Measurements from ENCODE around the gene GGA1.
"Not testable (repeated sequence)": the region's sequence is repeated elsewhere in the genome, so short reads cannot be mapped to it uniquely, and the experiment has no call there.

GGA1 gene

GRCh38 chr22:37568448-37569008, 40.1 kb upstream of the GGA1 start:
- Mint-ChIP-seq H3K27ac (no peak overlapping the region), H3K36me3 (ENCODE audit: low read depth) (no peaks in the 10 kb centered on the region), H3K4me1 (ENCODE audit: low read depth) (peaks cover 17% of the 10 kb centered on the region)

GRCh38 chr22:37569009-37569920, 39.4 kb upstream of the GGA1 start:
- H3K36me3 Mint-ChIP-seq (ENCODE audit: low read depth) = no peaks in the 10 kb centered on the region
- H3K27ac Mint-ChIP-seq = no peak overlapping the region
- no peak overlapping the region for H3K4me3 Mint-ChIP-seq
- peaks cover 17% of the 10 kb centered on the region for H3K4me1 Mint-ChIP-seq (ENCODE audit: low read depth)
- H3K9me3 Mint-ChIP-seq = no peaks in the 10 kb centered on the region
- peaks cover 3% of the 10 kb centered on the region for H3K27me3 Mint-ChIP-seq

More at GRCh38 chr22:37568448-37569008, 40.1 kb upstream of the GGA1 start:
- no peak overlapping the region for H3K4me3 Mint-ChIP-seq
- no peaks in the 10 kb centered on the region for H3K9me3 Mint-ChIP-seq
- H3K27me3 Mint-ChIP-seq = peaks cover 10% of the 10 kb centered on the region

GRCh38 chr22:37569921-37570660, 38.5 kb upstream of the GGA1 start:
- Mint-ChIP-seq H3K4me3 (no peak overlapping the region), H3K9me3 (no peaks in the 10 kb centered on the region), H3K27ac (no peak overlapping the region), H3K36me3 (ENCODE audit: low read depth) (no peaks in the 10 kb centered on the region), H3K4me1 (ENCODE audit: low read depth) (peaks cover 17% of the 10 kb centered on the region), H3K27me3 (peaks cover 3% of the 10 kb centered on the region)

- Mint-ChIP-seq H3K27me3 (peaks cover 3% of the 10 kb centered on the region), H3K36me3 (ENCODE audit: low read depth) (no peaks in the 10 kb centered on the region), H3K4me3 (no peak overlapping the region), H3K27ac (no peak overlapping the region), H3K9me3 (no peaks in the 10 kb centered on the region), H3K4me1 (ENCODE audit: low read depth) (peaks cover 17% of the 10 kb centered on the region)
These were observed 38.0 kb upstream of the GGA1 start for GRCh38 chr22:37570661-37570976.

- Mint-ChIP-seq H3K4me3 (no peak overlapping the region), H3K4me1 (ENCODE audit: low read depth) (peaks cover 11% of the 10 kb centered on the region), H3K36me3 (ENCODE audit: low read depth) (no peaks in the 10 kb centered on the region), H3K27me3 (no peaks in the 10 kb centered on the region), H3K27ac (no peak overlapping the region), H3K9me3 (no peaks in the 10 kb centered on the region)
These were observed 37.2 kb upstream of the GGA1 start for GRCh38 chr22:37571258-37571991.

GRCh38 chr22:37571992-37572373, 36.7 kb upstream of the GGA1 start:
- H3K36me3 Mint-ChIP-seq (ENCODE audit: low read depth) = no peaks in the 10 kb centered on the region
- peaks cover 6% of the 10 kb centered on the region for H3K4me1 Mint-ChIP-seq (ENCODE audit: low read depth)
- no peak overlapping the region for H3K27ac Mint-ChIP-seq
- no peaks in the 10 kb centered on the region for H3K27me3 Mint-ChIP-seq
- no peaks in the 10 kb centered on the region for H3K9me3 Mint-ChIP-seq
- no peak overlapping the region for H3K4me3 Mint-ChIP-seq

- peaks cover 8% of the 10 kb centered on the region for H3K4me1 Mint-ChIP-seq (ENCODE audit: low read depth)
- H3K27me3 Mint-ChIP-seq = peaks cover 2% of the 10 kb centered on the region
- H3K27ac Mint-ChIP-seq = no peak overlapping the region
- no peaks in the 10 kb centered on the region for H3K36me3 Mint-ChIP-seq (ENCODE audit: low read depth)
- no peak overlapping the region for H3K4me3 Mint-ChIP-seq
- no peaks in the 10 kb centered on the region for H3K9me3 Mint-ChIP-seq
These were observed 33.1 kb upstream of the GGA1 start for GRCh38 chr22:37575490-37576003.

GRCh38 chr22:37578002-37578401, 30.6 kb upstream of the GGA1 start:
- Mint-ChIP-seq H3K27ac (no peak overlapping the region), H3K4me3 (no peak overlapping the region), H3K36me3 (ENCODE audit: low read depth) (no peaks in the 10 kb centered on the region), H3K4me1 (ENCODE audit: low read depth) (peaks cover 14% of the 10 kb centered on the region), H3K27me3 (peaks cover 10% of the 10 kb centered on the region), H3K9me3 (no peaks in the 10 kb centered on the region)

GRCh38 chr22:37581504-37581903, 27.1 kb upstream of the GGA1 start:
- Mint-ChIP-seq H3K9me3 (no peaks in the 10 kb centered on the region), H3K27me3 (peaks cover 11% of the 10 kb centered on the region), H3K27ac (no peak overlapping the region), H3K4me1 (ENCODE audit: low read depth) (peaks cover 14% of the 10 kb centered on the region), H3K36me3 (ENCODE audit: low read depth) (no peaks in the 10 kb centered on the region), H3K4me3 (no peak overlapping the region)

GRCh38 chr22:37582526-37582925, 26.1 kb upstream of the GGA1 start:
- H3K9me3 Mint-ChIP-seq = no peaks in the 10 kb centered on the region
- no peak overlapping the region for H3K4me3 Mint-ChIP-seq
- no peaks in the 10 kb centered on the region for H3K36me3 Mint-ChIP-seq (ENCODE audit: low read depth)
- H3K27me3 Mint-ChIP-seq = peaks cover 11% of the 10 kb centered on the region
- no peak overlapping the region for H3K27ac Mint-ChIP-seq
- peaks cover 14% of the 10 kb centered on the region for H3K4me1 Mint-ChIP-seq (ENCODE audit: low read depth)

- no peaks in the 10 kb centered on the region for H3K9me3 Mint-ChIP-seq
- no peak overlapping the region for H3K27ac Mint-ChIP-seq
- H3K4me3 Mint-ChIP-seq = no peak overlapping the region
These were observed 20.0 kb upstream of the GGA1 start for GRCh38 chr22:37588546-37589215.

GRCh38 chr22:37589636-37590035, 19.0 kb upstream of the GGA1 start:
- Mint-ChIP-seq H3K4me3 (no peak overlapping the region), H3K36me3 (ENCODE audit: low read depth) (no peaks in the 10 kb centered on the region), H3K4me1 (ENCODE audit: low read depth) (peaks cover 11% of the 10 kb centered on the region), H3K27ac (no peak overlapping the region), H3K27me3 (no peaks in the 10 kb centered on the region), H3K9me3 (no peaks in the 10 kb centered on the region)

More at GRCh38 chr22:37588546-37589215, 20.0 kb upstream of the GGA1 start:
- no peaks in the 10 kb centered on the region for H3K27me3 Mint-ChIP-seq
- H3K4me1 Mint-ChIP-seq (ENCODE audit: low read depth) = peaks cover 11% of the 10 kb centered on the region
- no peaks in the 10 kb centered on the region for H3K36me3 Mint-ChIP-seq (ENCODE audit: low read depth)

- H3K4me3 Mint-ChIP-seq; H3K36me3 Mint-ChIP-seq (ENCODE audit: low read depth); H3K27me3 Mint-ChIP-seq; H3K9me3 Mint-ChIP-seq; H3K27ac Mint-ChIP-seq: not testable (repeated sequence)
- peaks cover 11% of the 10 kb centered on the region for H3K4me1 Mint-ChIP-seq (ENCODE audit: low read depth)
These were observed 17.6 kb upstream of the GGA1 start for GRCh38 chr22:37591081-37591480.

- Mint-ChIP-seq H3K4me1 (ENCODE audit: low read depth) (peaks cover 11% of the 10 kb centered on the region), H3K4me3 (peak overlapping the region; percentile 74), H3K36me3 (ENCODE audit: low read depth) (no peaks in the 10 kb centered on the region), H3K9me3 (no peaks in the 10 kb centered on the region), H3K27me3 (no peaks in the 10 kb centered on the region), H3K27ac (peak overlapping the region; percentile 79)
These were observed 16.7 kb upstream of the GGA1 start for GRCh38 chr22:37591823-37592404.

Measured in stimulated activated naive CD8-positive, alpha-beta T cell treated with anti-CD3 and anti-CD28 coated beads, Interleukin-15, Interleukin-2, amounts not matched to agents 100 ng/mL and 50 ng/mL, for 24 hours (primary cell).